Forelimb muscle (tissue), 1 donor: ENCODE data around the gene TRIP4. TPM values are rescaled to one million over a fixed set of nuclear protein-coding genes. Genes with fewer than 3 reads are reported as not detected.

Source experiments
- DNase-seq: peaks from one replicate; pipeline ENCODE4 v3.0.0-alpha.2; 2013; ENCODE audit warnings: low read depth
- polyA plus RNA-seq: library from polyadenylated mRNA; unstranded; fragments of 120-200 nt; gene quantifications from one replicate; pipeline ENCODE4 v1.2.1, GENCODE V29; 2013; ENCODE audit not compliant: insufficient read length

TRIP4 gene
- polyA plus RNA-seq, 1 donor = 24.3 TPM

DNA sequence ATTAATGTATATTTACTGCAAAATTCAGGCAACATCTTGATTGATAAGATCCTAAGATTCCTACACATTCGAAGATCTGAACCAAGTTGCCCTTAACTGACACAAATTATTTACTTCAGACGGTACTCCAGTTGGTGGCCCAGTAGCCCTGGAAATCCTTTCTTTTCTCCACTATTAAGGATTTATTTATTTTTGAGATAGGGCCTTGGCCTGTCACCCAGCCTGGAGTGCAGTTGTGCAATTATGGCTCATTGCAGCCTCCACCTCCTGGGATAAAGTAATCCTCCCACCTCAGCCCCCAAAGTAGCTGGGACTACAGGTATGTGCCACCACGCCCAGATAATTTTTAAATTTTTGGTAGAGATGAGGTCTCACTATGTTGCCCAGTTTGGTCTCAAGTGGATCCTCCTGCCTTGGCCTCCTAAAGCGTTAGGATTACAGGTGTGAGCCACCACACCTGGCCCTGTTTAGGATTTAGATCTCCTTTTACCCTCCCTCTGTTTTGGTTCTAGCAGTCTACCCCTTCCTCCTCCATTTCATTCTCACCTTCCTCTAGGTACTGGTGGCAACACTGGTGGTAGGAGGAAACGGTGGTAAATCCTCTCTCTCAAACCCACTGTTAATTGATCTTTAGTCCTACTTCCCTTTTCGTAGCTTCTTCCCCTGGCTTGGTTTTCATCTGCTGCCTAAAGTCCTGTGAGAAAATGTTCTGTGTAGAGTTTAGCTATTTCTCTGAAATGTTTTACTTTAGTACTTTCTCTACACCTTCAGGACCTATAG lies 60.1 kb downstream of the TRIP4 start:
- DNase-seq = no peak

DNA sequence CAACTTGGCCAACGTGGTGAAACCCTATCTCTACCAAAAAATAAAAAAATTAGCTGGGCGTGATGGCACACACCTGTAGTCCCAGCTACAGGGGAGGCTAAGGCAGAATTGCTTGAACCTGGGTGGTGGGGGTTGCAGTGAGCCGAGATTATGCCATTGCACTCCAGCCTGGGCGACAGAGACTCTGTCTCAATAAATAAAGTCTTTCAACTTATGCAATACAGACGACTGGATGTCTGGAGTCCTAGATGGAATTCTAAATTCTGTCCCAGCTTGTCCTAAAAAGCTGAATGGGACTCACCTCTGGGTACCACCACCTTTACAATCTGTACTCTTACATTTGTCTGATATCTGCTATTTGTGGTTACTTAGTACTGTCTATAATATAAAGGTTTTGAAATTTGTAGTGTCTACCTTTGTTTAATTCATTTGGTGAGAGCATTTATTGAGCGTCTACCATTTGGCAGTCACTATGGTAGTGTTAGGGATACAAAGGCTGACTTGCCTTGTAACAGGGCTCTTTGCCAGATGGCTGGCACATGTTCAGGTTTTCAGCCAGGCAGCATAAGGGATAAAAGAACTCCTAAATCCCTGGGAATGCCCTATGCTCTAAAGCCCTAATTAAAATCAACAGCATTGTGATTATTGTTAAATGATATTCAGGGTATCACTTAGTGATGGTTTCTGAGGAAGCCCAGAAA lies 65.5 kb downstream of the TRIP4 start:
- DNase-seq = no peak

DNA sequence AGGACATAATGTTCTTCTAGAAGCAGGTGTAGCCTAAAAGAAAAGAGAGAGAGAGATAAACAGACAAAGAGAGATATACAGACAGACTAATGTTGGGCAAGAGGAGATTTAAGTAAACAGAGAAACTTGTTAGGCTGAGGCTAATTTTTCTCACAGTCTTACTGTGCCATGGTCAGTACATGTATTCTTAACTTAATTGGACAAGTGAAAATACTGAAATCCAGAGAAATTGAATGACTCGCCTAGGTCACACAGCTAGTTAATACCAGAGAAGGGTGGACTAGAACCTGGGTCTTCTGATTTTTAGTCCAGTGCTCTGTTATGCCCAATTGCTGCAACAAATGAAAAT lies 66.0 kb downstream of the TRIP4 start:
- DNase-seq = no peak

DNA sequence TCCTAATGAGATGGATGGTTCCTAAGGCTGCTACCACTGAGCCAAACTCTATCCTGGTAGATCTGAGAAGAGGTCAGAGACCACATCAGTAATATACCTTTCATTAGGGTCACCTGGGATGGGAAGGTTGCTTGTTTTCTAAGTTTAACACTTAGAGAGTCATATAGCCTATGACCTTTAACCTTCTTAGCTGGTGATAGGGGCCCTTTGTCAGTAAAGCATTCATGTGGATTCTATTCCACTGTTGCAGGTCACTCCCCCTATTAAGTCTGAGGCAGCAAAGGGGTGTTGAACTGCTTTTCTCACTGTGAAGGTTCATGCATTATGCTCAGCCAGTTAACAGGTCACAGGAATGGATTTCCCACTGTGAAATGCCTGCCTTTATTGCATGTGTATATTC lies 66.6 kb downstream of the TRIP4 start:
- no peak for DNase-seq

DNA sequence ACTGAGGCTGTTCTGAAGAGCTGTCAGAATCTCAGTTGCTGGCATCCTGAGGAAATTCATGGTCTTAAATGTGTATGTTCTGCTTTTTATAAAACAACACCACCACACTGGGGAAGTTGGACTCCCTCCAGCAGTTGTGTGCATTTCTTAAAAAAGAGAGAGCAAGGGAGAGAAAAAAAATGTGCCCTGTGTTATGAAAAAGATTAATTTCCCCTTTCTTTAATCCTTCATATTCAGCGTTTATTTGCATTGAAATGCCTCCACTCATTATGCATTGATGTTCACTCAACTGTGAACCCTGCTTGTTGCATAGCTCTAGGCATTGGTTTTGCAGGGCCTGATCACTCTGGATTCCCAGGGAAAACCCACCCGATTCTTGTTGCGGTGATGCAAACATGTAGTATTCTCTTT lies 68.3 kb downstream of the TRIP4 start:
- DNase-seq = no peak

DNA sequence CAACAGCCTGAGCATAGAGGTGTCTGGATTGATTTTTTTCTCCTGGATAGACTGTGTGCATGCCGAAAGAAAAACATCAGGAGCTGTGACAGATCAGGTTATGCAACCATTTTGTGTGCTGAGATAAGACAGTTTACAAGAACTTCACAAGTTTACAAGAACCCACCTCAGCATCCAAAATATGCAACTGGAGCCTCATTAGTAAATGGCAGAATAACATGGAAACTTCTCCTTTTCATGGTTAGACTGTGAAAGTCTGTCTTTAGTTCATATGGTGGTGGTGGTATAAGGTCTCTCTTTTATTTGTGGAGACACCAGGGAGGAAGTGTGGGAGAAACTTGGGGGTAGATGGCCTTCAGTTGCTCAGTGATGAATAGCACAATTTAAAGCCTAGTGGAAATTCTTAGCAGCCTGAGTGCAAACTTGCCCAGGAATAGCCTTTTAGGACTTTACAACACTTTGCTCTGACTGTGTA lies 69.0 kb downstream of the TRIP4 start:
- DNase-seq = no peak

DNA sequence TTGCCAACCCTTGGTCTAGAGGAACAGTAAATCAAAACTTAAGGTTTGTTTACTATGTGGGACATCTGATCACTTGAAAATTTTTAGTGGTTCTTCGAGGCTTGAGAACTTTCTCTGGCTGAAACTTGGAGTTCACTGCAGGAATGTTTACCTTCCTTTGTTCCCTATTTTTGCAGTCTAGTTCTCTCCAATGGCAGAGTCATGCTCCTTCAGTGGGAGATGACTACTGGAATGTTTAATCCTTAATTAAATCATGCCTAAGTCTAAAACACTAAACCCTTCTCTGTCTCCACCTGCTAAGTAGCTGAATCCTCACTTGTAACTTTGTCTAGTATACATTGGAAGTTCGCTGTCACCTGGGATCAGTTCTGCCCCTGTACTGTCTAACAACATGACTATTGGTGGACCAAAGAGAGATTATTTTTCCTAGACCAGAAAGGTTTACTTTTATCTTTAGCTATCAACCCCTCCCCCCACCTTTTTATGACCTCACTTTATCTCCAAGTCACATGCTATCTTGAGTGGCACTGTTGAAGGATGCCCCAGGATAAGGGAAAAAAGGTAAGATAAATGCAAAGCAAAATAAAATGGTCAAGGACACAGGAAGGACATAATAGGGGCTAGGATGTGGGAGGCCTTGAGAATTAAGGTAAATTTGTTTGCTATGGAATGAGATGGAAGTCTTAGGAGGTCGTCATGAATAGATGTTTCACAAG lies 71.6 kb downstream of the TRIP4 start:
- no peak for DNase-seq

DNA sequence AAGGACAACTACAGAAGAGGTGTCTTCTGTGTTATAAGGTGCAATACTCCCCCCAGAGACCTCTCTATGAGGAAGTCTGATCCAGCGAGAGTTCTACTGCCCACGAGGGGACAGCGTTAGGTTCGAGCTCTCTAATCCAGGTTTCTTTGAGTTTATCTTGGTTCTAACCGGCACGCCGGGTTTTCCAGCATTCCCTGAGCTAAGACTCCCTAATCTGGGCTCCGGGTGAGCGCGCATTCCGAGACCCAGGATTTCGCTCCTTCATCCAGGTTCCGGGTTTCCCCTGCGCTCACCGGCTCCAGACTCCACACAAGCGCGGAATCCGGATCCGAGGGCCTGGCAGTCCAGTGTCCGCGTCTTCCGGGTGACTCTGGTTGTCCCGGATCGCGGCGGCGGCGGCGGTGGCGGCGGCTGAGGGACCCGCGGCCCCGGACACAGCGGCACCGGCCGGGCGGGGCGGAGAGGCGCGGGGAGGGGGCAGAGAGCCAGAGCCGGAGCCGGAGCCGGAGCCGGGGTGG lies 72.6 kb downstream of the TRIP4 start, which contains the start of gene ZNF609:
TSS of gene ZNF609 (plus strand) at position 373 of the 518 bp plus-strand sequence. CDS start 38,842 bp downstream, outside the sequence.
- peak; percentile 75 for DNase-seq

DNA sequence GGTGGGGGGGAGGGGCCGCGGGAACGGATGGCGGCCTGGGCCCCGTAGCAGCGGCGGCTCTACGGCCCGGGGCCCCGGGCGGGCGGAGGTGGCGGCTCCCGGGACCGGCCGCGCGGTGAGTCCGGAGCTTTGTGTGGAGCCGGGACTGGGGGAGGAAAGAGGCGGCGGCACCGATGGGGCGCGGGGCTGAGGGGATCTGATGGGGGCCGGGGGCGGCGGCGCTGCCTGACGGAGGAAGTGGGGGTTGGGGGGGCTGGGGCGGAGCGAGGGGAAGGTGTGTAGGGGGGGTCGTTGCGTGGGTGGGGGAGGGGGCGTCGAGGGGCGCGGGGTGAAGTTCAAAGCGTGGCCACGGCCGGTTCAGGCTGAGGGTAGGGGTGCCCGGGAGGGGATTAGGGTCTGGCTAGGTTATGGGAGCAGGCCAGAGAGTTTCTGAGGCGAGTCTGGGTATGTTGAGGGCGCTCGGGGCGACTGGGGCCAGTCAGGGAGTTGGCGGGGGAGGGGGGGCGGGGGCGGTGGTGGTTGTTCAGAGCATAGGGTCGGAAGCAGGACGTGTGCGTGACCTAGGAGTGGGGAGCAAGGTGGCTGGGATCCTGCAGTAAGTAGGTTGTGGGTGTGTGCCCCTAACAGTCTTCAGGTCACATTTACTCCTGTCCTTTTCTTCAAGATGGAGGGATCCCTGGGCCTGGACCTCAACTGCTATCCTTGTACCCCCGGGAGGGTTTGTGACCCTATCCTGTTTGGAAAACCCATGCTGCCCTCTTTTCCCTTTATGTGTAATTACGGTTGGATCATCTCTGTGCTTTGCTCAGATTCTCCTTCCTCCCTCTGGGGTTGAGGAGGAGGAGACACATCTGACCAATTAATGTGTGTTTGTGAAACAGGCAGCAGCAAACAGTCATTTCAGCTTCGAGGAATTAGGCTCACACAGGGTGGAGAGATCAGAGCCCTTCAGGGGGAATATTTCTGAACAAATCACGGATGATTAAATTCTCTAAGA lies 73.4 kb downstream of the TRIP4 start:
- peak; percentile 48 for DNase-seq

DNA sequence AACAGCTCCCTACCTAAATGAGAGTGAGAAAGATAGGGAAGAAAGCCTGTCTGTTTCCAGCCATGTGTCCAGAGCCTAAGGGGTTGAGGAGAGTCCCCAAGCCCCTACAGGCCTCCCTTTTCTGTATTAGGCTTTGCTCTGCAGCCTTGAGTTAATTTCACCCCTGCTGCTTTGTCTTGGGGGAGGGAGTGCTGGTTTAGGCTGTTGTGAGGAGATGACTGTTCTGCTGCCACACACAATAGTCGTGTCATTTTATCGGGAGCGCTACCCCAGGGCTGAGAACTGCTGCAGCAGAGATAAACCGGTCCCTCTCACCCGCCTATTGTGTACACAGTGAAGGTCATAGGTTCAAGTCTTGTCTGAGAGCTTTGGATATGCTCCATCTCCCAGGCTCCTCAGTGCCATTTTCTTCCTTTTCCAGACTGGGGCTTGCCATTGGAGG lies 74.1 kb downstream of the TRIP4 start:
- DNase-seq = no peak

DNA sequence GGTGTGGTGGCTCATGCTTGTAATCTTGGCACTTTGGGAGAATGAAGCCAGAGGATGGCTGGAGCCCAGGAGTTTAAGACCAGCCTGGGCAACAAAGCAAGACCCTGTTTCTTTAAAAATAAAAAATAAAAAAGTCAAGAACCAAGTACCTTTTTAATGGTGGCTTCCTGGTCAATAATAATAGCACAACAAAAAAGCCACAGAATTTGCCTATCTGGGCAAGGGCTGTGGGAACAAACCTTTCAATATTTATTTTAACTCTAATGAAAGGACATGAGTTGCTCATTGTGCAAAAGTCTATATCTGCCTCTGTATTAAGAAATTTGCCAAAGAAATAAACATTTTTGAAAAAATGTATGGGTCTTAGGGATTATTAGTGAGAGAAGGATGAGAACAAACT lies 74.9 kb downstream of the TRIP4 start:
- no peak for DNase-seq

DNA sequence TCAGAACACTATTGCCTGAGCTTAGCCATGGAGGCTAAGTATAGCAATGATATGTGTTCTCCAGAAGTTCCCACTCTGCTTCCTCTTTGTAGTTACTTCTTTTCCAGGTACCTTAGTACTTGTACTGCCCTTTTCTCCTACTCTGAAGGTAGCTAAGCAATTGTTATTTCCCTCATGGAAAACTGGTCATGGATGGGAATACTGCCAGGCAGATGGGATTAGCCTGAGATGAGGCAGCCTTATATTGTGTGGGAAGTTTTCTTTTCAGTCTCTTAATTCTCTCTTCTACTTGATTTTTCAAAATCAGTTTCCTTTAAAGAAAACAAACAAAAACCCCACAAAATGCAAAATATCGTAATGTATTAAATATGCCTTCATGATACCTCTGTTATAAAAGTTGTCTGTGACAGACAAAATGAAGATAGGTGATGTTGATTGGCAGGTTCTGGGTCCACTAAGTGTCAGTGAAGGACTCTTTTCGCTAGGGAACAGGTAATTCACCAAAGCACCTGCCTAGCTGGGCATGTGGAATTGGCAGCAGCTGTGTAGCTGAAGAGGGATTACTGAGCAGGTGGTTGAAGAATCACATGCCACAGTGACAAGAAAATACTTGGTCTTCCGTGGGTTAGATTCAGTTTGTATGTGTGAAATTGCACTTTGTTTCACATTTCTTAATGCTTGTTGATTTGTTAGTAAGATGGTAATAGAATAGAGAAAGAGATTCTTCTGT lies 76.8 kb downstream of the TRIP4 start:
- DNase-seq = peak; percentile 35

DNA sequence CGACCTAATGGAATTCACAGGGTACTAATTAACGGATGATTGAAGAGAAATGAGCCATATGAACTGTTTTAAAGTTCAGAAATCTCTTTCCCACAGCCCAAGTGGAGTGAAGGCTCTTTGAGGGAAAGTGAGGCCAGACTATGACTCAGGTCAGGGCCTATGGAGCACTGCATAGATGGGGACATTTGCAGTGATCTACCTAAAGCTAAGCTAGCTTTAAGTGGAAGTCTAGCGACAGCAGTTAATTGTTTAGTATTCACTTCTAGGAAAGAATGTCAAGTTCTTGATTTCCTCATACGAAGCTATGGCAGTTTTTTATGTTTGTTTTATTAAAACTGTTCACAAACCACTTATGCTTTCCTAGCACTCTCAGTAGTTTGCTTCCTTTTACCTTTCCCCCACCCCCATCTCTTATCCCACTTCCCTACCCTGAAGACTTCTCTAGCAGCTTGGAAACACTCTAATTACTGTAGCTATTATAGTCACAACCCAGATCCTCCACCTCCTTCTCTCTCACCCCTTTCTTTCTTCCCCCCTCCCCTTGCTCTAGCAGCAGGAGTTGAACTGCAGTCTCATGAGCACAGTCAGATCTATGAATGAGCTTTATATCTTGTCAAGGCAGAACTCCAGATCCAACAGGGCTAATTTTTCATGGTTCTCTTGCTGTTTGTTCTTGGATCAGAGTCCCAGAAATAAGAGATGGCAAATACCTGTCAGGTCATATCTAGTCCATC lies 78.9 kb downstream of the TRIP4 start:
- DNase-seq = no peak

DNA sequence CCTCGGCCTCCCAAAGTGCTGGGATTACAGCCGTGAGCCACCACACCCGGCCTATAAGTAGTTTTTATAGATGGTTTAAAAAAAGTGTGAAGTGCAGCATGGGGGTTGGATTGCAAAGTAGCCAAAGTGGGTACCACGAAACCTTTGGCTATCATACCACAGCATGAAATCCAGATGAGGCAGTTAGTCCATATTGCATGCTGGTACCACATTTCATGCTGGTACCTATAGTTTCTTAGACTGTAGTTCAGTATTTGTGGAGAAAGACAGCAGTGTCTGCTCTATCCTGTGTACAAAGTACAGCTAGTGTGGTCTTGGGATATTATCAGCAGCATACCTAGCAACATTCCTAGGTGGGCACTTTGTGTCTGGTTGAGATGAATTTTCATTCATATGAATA lies 84.5 kb downstream of the TRIP4 start:
- no peak for DNase-seq

DNA sequence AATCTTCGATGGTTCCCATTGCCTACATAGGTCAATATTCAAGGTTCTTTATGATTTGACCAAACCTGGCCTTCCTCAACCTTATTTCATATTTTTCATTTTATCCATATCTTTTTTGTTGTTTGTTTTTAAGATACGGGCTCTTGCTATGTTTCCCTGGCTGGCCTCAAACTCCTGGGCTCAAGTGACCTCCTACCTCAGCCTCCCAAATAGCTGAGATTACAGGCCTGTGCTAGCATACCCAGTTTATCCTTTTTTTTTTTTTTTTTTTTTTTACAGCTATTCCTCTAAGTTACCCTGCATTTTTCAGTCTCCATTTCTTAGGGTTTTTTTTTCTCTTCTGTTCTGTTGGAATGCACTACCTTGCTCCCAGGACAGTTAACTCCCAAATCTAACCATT lies 87.2 kb downstream of the TRIP4 start:
- DNase-seq = no peak

DNA sequence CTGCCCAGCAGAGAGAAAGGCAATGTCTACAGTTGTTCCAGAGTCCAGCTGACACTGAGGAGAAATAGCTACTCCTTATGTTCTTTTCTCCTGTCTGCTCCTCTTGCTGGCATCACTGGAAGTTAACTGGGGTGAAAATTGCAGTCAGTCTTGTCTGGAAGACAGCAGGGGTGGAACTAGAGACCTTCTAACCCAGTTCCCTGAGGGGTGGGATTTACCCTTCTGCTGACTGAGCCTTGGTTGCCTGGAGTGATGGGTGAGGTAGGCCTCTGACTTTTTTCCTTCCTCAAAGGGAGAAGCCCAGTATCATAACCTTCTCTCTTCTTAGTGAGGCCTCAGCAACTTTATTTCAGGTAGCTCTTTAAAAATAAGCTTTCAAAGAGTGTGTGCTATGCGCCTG lies 88.9 kb downstream of the TRIP4 start:
- DNase-seq = no peak

DNA sequence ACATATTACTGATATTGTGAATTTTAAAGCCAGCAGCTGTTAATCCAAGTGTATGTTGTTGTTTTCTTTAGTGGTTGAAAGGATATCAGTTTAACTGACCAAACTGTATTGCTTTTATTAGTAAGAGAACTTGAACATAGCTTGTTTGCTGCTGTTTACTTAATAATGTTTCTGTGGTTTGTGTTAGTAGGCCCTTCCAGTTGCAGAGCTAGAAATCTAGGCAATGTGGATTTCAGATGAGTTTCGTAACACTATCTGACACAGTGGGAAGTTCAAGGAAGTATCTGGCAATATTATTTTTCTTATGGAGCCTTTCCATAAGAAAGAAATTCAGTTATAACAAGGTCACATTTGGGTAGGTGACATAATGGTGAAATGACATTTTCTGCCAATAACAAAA lies 91.2 kb downstream of the TRIP4 start:
- no peak for DNase-seq

DNA sequence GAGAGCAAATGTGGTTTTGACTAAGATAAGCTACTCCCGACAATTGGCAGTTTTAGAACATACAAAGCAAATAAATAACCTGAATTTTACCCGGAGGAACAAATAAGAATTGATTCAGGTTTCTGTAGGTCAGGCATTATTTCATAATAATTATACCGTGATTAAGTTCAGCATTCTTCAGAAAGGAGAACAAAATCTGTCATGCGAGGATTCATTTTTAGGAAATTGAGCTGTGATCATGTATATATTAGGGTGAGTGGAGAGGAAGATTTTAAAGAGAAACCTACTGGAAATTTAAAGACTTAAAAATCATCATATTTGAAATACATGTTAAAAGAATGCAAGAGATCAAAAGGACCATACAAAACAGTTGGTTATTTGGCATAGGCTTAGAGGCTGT lies 93.3 kb downstream of the TRIP4 start:
- no peak for DNase-seq

DNA sequence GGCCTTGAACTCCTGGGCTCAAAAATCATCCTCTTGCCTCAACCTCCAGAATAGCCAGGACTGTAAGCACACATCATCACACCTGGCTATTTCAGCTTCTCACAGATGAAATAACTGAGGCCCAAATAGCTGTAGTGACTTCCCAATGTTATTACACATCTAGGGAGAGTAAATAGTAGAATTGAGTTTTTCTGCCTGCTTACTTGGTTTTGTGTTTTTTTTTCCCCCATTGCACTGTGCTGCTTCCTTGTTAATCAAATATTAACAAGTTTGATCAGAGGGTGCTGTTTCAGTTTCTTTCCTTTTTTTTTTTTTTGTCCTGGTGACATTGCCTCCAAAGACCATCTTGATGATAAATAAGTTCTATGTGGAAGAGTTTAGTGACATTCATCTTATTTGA lies 96.1 kb downstream of the TRIP4 start:
- no peak for DNase-seq

DNA sequence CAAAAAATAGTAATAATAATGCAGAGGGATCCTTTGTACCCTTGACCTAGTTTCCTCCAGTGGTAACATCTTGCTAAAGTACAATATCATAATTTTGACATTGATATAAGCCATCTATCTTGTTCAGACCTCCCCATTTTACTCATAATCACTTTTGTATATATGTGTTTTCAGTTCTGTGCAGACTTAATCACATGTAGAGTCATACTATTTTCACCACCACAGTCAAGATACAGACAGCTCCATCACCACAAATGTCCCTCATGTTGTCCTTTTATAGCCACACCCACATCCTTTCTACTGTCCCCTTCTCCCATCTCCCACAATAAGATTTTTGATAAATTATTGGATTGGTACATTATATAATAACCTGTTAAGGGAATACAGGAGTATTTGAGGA lies 98.2 kb downstream of the TRIP4 start:
- no peak for DNase-seq
